Measurements from ENCODE around the gene COL4A1.
A peak's percentile ranks its signal among the peaks of the same experiment; 100 is the strongest.

The COL4A1 gene

DNA sequence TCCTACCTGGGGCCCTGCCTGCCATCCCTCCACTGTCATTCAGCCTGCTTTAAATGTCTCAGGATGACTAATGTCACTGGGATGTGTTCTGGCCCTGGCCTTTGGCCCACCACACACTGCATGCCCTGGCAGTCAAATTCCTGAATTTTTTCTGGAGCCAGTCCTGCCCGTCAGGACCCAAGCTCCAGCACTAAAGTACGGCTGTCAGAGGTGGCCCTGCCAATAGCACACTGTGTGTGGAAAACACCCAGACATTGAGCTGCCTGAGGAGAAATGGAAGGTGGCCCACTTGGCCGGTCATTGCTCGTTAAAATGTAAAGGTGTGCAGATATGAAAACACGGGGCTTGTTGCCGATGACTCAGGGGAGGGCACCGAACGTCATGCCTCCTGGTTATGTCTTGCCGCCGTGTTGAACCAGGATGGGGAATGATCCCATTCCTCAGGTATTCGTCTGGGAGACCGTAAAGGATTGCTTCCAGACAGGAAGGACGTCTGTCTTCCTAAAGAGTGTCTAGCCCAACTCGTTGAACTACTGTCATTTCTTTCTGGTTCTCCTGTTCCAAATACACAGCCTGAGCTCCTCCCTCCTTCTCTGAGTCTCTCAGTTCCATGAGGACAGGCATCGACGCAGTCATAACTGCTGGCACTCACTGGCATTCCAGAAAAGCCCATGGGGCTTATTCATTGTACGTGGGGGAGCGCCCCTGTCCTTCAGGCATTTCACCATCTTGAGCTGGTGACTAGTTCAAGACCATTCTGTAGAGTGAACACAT lies 40.8 kb upstream of the COL4A1 start:
- no peaks in the 10 kb centered on the region for H3K27me3 ChIP-seq (ENCODE audit: control insufficient read depth, insufficient read depth, low read length)
- H3K4me3 ChIP-seq (ENCODE audit: low read length) = no peak overlapping the region
- H3K4me1 ChIP-seq (ENCODE audit: control insufficient read depth, insufficient read depth, low read length) = no peaks in the 10 kb centered on the region
- no peak overlapping the region for H3K9ac ChIP-seq (ENCODE audit: low read length)
- no peaks in the 10 kb centered on the region for H3K36me3 ChIP-seq (ENCODE audit: control insufficient read depth, insufficient read depth, low read length)
- H3K9me3 ChIP-seq (ENCODE audit: control insufficient read depth, low read length) = no peaks in the 10 kb centered on the region

GRCh38 chr13:110347088-110347487 lies 40.1 kb upstream of the COL4A1 start:
- Histone ChIP-seq H3K36me3 (ENCODE audit: control insufficient read depth, insufficient read depth, low read length) (no peaks in the 10 kb centered on the region), H3K27me3 (ENCODE audit: control insufficient read depth, insufficient read depth, low read length) (no peaks in the 10 kb centered on the region), H3K9ac (ENCODE audit: low read length) (no peak overlapping the region), H3K9me3 (ENCODE audit: control insufficient read depth, low read length) (no peaks in the 10 kb centered on the region), H3K4me1 (ENCODE audit: control insufficient read depth, insufficient read depth, low read length) (peaks cover 3% of the 10 kb centered on the region), H3K4me3 (ENCODE audit: low read length) (no peak overlapping the region)

DNA sequence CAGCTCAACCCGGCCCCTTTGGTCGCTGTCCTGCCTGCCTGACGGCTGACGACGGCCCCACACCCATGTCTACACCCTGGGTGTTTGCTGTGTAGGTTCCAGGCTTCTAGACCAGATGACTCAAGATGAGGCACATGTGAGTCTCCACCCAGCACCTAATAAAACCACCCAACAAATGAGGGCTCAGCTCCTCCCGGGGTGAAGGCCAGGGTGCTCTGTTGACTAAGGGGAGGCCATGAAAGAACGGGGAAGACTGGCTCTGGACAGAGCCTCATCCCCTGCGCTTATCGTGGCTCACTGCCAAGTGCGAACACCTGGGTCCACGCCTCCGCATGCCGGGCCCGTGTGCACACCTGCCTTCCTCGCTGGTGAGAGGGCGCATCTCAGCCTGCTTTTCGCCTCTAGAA lies 39.7 kb upstream of the COL4A1 start:
- Histone ChIP-seq H3K4me3 (ENCODE audit: low read length) (no peak overlapping the region), H3K36me3 (ENCODE audit: control insufficient read depth, insufficient read depth, low read length) (no peaks in the 10 kb centered on the region), H3K4me1 (ENCODE audit: control insufficient read depth, insufficient read depth, low read length) (peaks cover 8% of the 10 kb centered on the region), H3K27me3 (ENCODE audit: control insufficient read depth, insufficient read depth, low read length) (no peaks in the 10 kb centered on the region), H3K9me3 (ENCODE audit: control insufficient read depth, low read length) (no peaks in the 10 kb centered on the region), H3K9ac (ENCODE audit: low read length) (no peak overlapping the region)

DNA sequence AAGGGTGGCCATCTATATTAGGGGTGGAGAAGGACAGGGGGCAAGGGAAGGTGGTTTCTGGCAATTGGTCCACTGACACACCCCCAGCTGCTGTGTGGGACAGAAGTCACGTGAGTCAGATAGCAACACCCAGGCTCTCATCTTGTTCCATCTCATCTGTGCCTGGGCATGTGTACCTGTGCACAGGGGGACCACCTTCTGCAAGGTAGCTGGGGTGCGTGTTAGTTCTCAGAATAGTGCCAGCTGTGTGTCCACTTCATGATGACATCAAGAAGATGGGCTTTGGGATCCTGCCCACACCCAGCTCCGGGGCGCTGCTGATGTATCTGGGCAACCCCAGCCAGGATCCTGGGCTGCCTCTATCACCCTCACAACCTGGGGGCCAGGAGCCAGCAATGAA lies 38.7 kb upstream of the COL4A1 start:
- H3K36me3 ChIP-seq (ENCODE audit: control insufficient read depth, insufficient read depth, low read length) = no peaks in the 10 kb centered on the region
- H3K4me1 ChIP-seq (ENCODE audit: control insufficient read depth, insufficient read depth, low read length) = peaks cover 17% of the 10 kb centered on the region
- H3K27me3 ChIP-seq (ENCODE audit: control insufficient read depth, insufficient read depth, low read length) = no peaks in the 10 kb centered on the region
- no peaks in the 10 kb centered on the region for H3K9me3 ChIP-seq (ENCODE audit: control insufficient read depth, low read length)
- H3K4me3 ChIP-seq (ENCODE audit: low read length) = no peak overlapping the region
- H3K9ac ChIP-seq (ENCODE audit: low read length) = no peak overlapping the region

GRCh38 chr13:110345266-110345665 lies 38.3 kb upstream of the COL4A1 start:
- no peaks in the 10 kb centered on the region for H3K27me3 ChIP-seq (ENCODE audit: control insufficient read depth, insufficient read depth, low read length)
- no peak overlapping the region for H3K9ac ChIP-seq (ENCODE audit: low read length)
- no peak overlapping the region for H3K4me3 ChIP-seq (ENCODE audit: low read length)
- no peaks in the 10 kb centered on the region for H3K9me3 ChIP-seq (ENCODE audit: control insufficient read depth, low read length)
- peaks cover 18% of the 10 kb centered on the region for H3K4me1 ChIP-seq (ENCODE audit: control insufficient read depth, insufficient read depth, low read length)
- no peaks in the 10 kb centered on the region for H3K36me3 ChIP-seq (ENCODE audit: control insufficient read depth, insufficient read depth, low read length)

GRCh38 chr13:110344320-110344719 lies 37.4 kb upstream of the COL4A1 start:
- H3K4me1 ChIP-seq (ENCODE audit: control insufficient read depth, insufficient read depth, low read length) = peaks cover 18% of the 10 kb centered on the region
- H3K9ac ChIP-seq (ENCODE audit: low read length) = no peak overlapping the region

GRCh38 chr13:110343241-110343865 lies 36.4 kb upstream of the COL4A1 start:
- Histone ChIP-seq H3K4me3 (ENCODE audit: low read length) (no peak overlapping the region), H3K9me3 (ENCODE audit: control insufficient read depth, low read length) (no peaks in the 10 kb centered on the region), H3K9ac (ENCODE audit: low read length) (no peak overlapping the region), H3K36me3 (ENCODE audit: control insufficient read depth, insufficient read depth, low read length) (no peaks in the 10 kb centered on the region), H3K4me1 (ENCODE audit: control insufficient read depth, insufficient read depth, low read length) (peaks cover 18% of the 10 kb centered on the region), H3K27me3 (ENCODE audit: control insufficient read depth, insufficient read depth, low read length) (no peaks in the 10 kb centered on the region)

More at GRCh38 chr13:110344320-110344719, 37.4 kb upstream of the COL4A1 start:
- Histone ChIP-seq H3K27me3 (ENCODE audit: control insufficient read depth, insufficient read depth, low read length) (no peaks in the 10 kb centered on the region), H3K36me3 (ENCODE audit: control insufficient read depth, insufficient read depth, low read length) (no peaks in the 10 kb centered on the region), H3K4me3 (ENCODE audit: low read length) (no peak overlapping the region), H3K9me3 (ENCODE audit: control insufficient read depth, low read length) (no peaks in the 10 kb centered on the region)

DNA sequence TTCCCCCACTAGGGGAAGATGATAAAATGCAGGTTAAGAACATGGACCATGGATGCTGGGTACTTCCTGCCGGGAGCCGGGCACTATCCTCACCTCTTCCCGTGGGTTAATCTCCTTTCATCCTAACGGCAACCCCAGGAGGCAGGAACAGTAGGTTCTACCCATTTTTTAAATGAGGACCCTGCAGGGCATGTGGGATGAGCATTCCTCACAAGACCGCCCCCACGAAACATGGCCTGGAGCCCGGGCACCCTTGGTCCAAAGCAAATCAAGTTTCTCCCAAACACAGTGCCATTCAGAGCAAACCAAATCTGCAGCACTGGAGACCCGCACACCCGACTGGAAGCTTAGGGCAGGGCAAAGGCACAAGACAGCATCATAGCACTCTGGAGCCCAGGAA lies 35.5 kb upstream of the COL4A1 start:
- H3K4me3 ChIP-seq (ENCODE audit: low read length) = no peak overlapping the region
- H3K36me3 ChIP-seq (ENCODE audit: control insufficient read depth, insufficient read depth, low read length) = no peaks in the 10 kb centered on the region
- H3K9me3 ChIP-seq (ENCODE audit: control insufficient read depth, low read length) = no peaks in the 10 kb centered on the region
- H3K9ac ChIP-seq (ENCODE audit: low read length) = no peak overlapping the region
- H3K4me1 ChIP-seq (ENCODE audit: control insufficient read depth, insufficient read depth, low read length) = peaks cover 21% of the 10 kb centered on the region
- H3K27me3 ChIP-seq (ENCODE audit: control insufficient read depth, insufficient read depth, low read length) = no peaks in the 10 kb centered on the region

GRCh38 chr13:110341445-110342244 lies 34.7 kb upstream of the COL4A1 start:
- H3K9me3 ChIP-seq (ENCODE audit: control insufficient read depth, low read length) = no peaks in the 10 kb centered on the region
- no peaks in the 10 kb centered on the region for H3K36me3 ChIP-seq (ENCODE audit: control insufficient read depth, insufficient read depth, low read length)
- H3K4me3 ChIP-seq (ENCODE audit: low read length) = no peak overlapping the region
- no peaks in the 10 kb centered on the region for H3K27me3 ChIP-seq (ENCODE audit: control insufficient read depth, insufficient read depth, low read length)
- peaks cover 26% of the 10 kb centered on the region for H3K4me1 ChIP-seq (ENCODE audit: control insufficient read depth, insufficient read depth, low read length)
- peak overlapping the region; percentile 42 for H3K9ac ChIP-seq (ENCODE audit: low read length)

- H3K4me1 ChIP-seq (ENCODE audit: control insufficient read depth, insufficient read depth, low read length) = peaks cover 26% of the 10 kb centered on the region
- no peak overlapping the region for H3K4me3 ChIP-seq (ENCODE audit: low read length)
- no peaks in the 10 kb centered on the region for H3K27me3 ChIP-seq (ENCODE audit: control insufficient read depth, insufficient read depth, low read length)
- peak overlapping the region; percentile 42 for H3K9ac ChIP-seq (ENCODE audit: low read length)
- H3K36me3 ChIP-seq (ENCODE audit: control insufficient read depth, insufficient read depth, low read length) = no peaks in the 10 kb centered on the region
- no peaks in the 10 kb centered on the region for H3K9me3 ChIP-seq (ENCODE audit: control insufficient read depth, low read length)
These were observed 34.0 kb upstream of the COL4A1 start for GRCh38 chr13:110340812-110341444.

DNA sequence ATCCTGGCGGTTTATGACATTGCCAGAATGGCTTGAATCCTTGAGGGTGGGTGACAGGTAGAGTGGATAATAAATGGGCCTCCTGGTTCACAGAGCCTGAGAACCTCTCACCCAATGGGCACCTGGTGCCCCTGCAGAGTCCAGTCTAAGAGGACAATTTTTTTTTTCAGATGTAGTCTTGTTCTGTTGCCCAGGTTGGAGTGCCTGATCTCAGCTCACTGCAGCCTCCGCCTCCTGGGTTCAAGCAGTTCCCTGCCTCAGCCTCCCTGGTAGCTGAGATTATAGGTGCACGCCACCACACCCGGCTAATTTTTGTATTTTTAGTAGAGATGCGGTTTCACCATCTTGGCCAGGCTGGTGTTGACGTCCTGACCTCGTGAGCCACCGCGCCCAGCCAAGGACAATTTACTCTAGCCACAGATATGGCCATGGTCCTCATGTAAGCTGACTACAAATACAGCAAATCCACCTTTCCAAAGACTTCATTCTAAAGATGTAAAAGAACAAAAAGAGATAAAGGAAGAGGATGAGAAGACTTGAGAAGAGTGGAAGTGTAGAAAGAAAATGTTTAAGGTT lies 33.1 kb upstream of the COL4A1 start:
- Histone ChIP-seq H3K27me3 (ENCODE audit: control insufficient read depth, insufficient read depth, low read length) (no peaks in the 10 kb centered on the region), H3K9ac (ENCODE audit: low read length) (peak overlapping the region; percentile 18), H3K9me3 (ENCODE audit: control insufficient read depth, low read length) (no peaks in the 10 kb centered on the region), H3K4me1 (ENCODE audit: control insufficient read depth, insufficient read depth, low read length) (peaks cover 26% of the 10 kb centered on the region), H3K36me3 (ENCODE audit: control insufficient read depth, insufficient read depth, low read length) (no peaks in the 10 kb centered on the region), H3K4me3 (ENCODE audit: low read length) (no peak overlapping the region)
